ENCODE data around the gene SYT7. TPM values are rescaled to one million over a fixed set of nuclear protein-coding genes. Genes with fewer than 3 reads are reported as not detected.

SYT7 gene
- polyA plus RNA-seq, 1 donor (not counting 4 experiments of a cell fraction or from before 2014, with no cell fraction given): 2.6 TPM

- Histone ChIP-seq H3K4me1 (ENCODE audit: control insufficient read depth, extremely low read depth, insufficient read depth, low read length) (peaks cover 5% of the 10 kb centered on the region), H3K27me3 (ENCODE audit: control insufficient read depth, extremely low read depth, insufficient read depth, low read length) (no peaks in the 10 kb centered on the region), H3K4me3 (ENCODE audit: control insufficient read depth in 2 of 3, extremely low read depth in 1 of 3, insufficient read depth in 2 of 3, low read depth in 1 of 3, low read length in 3 of 3) (no peak overlapping the region), H4K20me1 (ENCODE audit: control insufficient read depth, extremely low read depth, insufficient read depth, low read length) (no peaks in the 10 kb centered on the region), H3K9me1 (ENCODE audit: control insufficient read depth, extremely low read depth, insufficient read depth, low read length) (no peaks in the 10 kb centered on the region), H3K27ac (ENCODE audit: control insufficient read depth, insufficient read depth, low read length) (no peak overlapping the region), H2AFZ (ENCODE audit: control insufficient read depth, low read length) (no peak overlapping the region), H3K36me3 (ENCODE audit: control insufficient read depth in 2 of 2, extremely low read depth in 1 of 2, insufficient read depth in 2 of 2, low read length in 2 of 2) (no peaks in the 10 kb centered on the region), H3K9me3 (ENCODE audit: control insufficient read depth, low read depth, low read length) (no peaks in the 10 kb centered on the region), H3K9ac (ENCODE audit: control insufficient read depth, extremely low read depth, insufficient read depth, low read length) (no peak overlapping the region), H3K79me2 (ENCODE audit: control insufficient read depth, insufficient read depth, low read length) (no peaks in the 10 kb centered on the region), H3K4me2 (ENCODE audit: control insufficient read depth, extremely low read depth, insufficient read depth, low read depth, low read length) (no peak overlapping the region)
- dilution Hi-C loops (cut with MboI; ENCODE audit: extremely low pct_ligation_motif_present, low sequenced_read_pairs): no loop called here
- DNase-seq (ENCODE audit: low read depth, low spot score) (no peak), FAIRE-seq (no peak)
- TF ChIP-seq EZH2 (IDR thresholded peaks at IDR 0.05; ENCODE audit: low read length): no peak
- no peak for TF ChIP-seq CTCF (optimal IDR thresholded peaks at IDR 0.05 in 1 of 3, IDR thresholded peaks at IDR 0.05 in 1 of 3, conservative IDR thresholded peaks at IDR 0.05 in 1 of 3; ENCODE audit: extremely low read depth in 1 of 3, insufficient read depth in 2 of 3, low read length in 3 of 3)
Measured at GRCh38 chr11:61497876-61498275, 83.0 kb downstream of the SYT7 start.

DNA sequence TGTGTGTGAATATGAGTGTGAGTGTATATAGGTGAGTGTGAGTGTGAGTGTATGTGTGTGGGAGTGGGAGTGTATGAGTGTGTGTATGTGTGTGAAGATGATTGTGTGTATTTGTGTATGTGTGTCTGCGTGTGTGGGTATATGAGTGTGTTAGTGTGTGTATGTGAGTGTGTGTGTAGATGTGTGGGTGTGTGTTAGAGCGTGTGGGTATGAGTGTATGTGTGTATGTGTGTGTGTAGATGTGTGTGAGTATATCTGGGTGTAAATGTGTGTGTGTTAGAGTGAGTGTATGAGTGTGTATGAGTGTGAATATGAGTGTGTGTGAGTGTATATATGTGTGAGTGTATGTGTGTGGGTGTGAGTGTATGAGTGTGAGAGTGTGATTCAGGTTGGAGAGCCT, 83.4 kb downstream of the SYT7 start:
- FAIRE-seq (no peak), DNase-seq (ENCODE audit: low read depth, low spot score) (no peak)
- H4K20me1 ChIP-seq (ENCODE audit: control insufficient read depth, extremely low read depth, insufficient read depth, low read length): no peaks in the 10 kb centered on the region
- no peaks in the 10 kb centered on the region for H3K9me3 ChIP-seq (ENCODE audit: control insufficient read depth, low read depth, low read length)
- H3K27ac ChIP-seq (ENCODE audit: control insufficient read depth, insufficient read depth, low read length): no peak overlapping the region
- H3K9me1 ChIP-seq (ENCODE audit: control insufficient read depth, extremely low read depth, insufficient read depth, low read length): no peaks in the 10 kb centered on the region
- H3K4me2 ChIP-seq (ENCODE audit: control insufficient read depth, extremely low read depth, insufficient read depth, low read depth, low read length): no peak overlapping the region
- no peak overlapping the region for H2AFZ ChIP-seq (ENCODE audit: control insufficient read depth, low read length)
- H3K27me3 ChIP-seq (ENCODE audit: control insufficient read depth, extremely low read depth, insufficient read depth, low read length): no peaks in the 10 kb centered on the region
- H3K4me1 ChIP-seq (ENCODE audit: control insufficient read depth, extremely low read depth, insufficient read depth, low read length): peaks cover 5% of the 10 kb centered on the region
- no peaks in the 10 kb centered on the region for H3K79me2 ChIP-seq (ENCODE audit: control insufficient read depth, insufficient read depth, low read length)
- H3K4me3 ChIP-seq (ENCODE audit: control insufficient read depth in 2 of 3, extremely low read depth in 1 of 3, insufficient read depth in 2 of 3, low read depth in 1 of 3, low read length in 3 of 3): no peak overlapping the region
- TF ChIP-seq CTCF (optimal IDR thresholded peaks at IDR 0.05 in 1 of 3, IDR thresholded peaks at IDR 0.05 in 1 of 3, conservative IDR thresholded peaks at IDR 0.05 in 1 of 3; ENCODE audit: extremely low read depth in 1 of 3, insufficient read depth in 2 of 3, low read length in 3 of 3) (no peak), EZH2 (IDR thresholded peaks at IDR 0.05; ENCODE audit: low read length) (no peak)
- H3K9ac ChIP-seq (ENCODE audit: control insufficient read depth, extremely low read depth, insufficient read depth, low read length): no peak overlapping the region
- dilution Hi-C loops (cut with MboI; ENCODE audit: extremely low pct_ligation_motif_present, low sequenced_read_pairs): no loop called here
- H3K36me3 ChIP-seq (ENCODE audit: control insufficient read depth in 2 of 2, extremely low read depth in 1 of 2, insufficient read depth in 2 of 2, low read length in 2 of 2): no peaks in the 10 kb centered on the region
